PC-9 (cell line): Measurements from ENCODE around the gene DENND1A. TPM values are rescaled to one million over a fixed set of nuclear protein-coding genes. Genes with fewer than 3 reads are reported as not detected.
A peak's percentile ranks its signal among the peaks of the same experiment; 100 is the strongest.

Experiments
- BruUV-seq: library from RNA; stranded (reverse); fragments of 400-500 nt; replicated peaks from 2 replicates; lab custom pipeline; 2021; lab: Mats Ljungman, UMichigan
- CTCF ChIA-PET: fragments of 300-600 bp; sonication (Branson Sonifier 250); formaldehyde crosslinking; loops from one replicate; lab custom pipeline; 2022; ENCODE audit warnings: antibody characterized with exemption; lab: Charles Lee
- POLR2A ChIA-PET: fragments of 300-600 bp; sonication (Branson Sonifier 250); formaldehyde crosslinking; loops from one replicate; lab custom pipeline; 2022; ENCODE audit warnings: antibody characterized with exemption; ENCODE audit not compliant: unreplicated experiment; lab: Charles Lee
- DNase-seq, 2 experiments: peaks; one replicate each; pipeline versions ENCODE4 v3.0.0 to v3.0.0-alpha.2; 2015 to 2022; ENCODE audit warnings: mixed read lengths in 1 of 2
- H2AFZ ChIP-seq: fragments of 200-600 bp; sonication (generic); 2 replicates; pipeline ENCODE4 v1.8.1; 2017; ENCODE audit warnings: antibody characterized with exemption
- H3F3A ChIP-seq: fragments of 200-600 bp; sonication (generic); 2 replicates; pipeline ENCODE4 v1.8.1; 2017; ENCODE audit warnings: antibody characterized with exemption, mild to moderate bottlenecking, low read depth; ENCODE audit not compliant: insufficient read depth
- H3K27ac ChIP-seq: fragments of 200-600 bp; sonication (generic); 2 replicates; pipeline ENCODE4 v1.6.1; 2016; ENCODE audit warnings: mixed run types
- H3K27me3 ChIP-seq: fragments of 200-600 bp; sonication (generic); 2 replicates; pipeline ENCODE4 v1.6.1; 2016; ENCODE audit warnings: low read depth, mixed run types; ENCODE audit not compliant: insufficient read depth
- H3K36me3 ChIP-seq: fragments of 200-600 bp; sonication (generic); 2 replicates; pipeline ENCODE4 v1.6.1; 2016; ENCODE audit warnings: low read depth, mixed run types
- H3K4me1 ChIP-seq: fragments of 200-600 bp; sonication (generic); replicated peaks from 2 replicates; pipeline ENCODE4 v1.6.1; 2016; ENCODE audit warnings: mixed run types; ENCODE audit not compliant: insufficient read depth
- H3K4me2 ChIP-seq: fragments of 200-600 bp; sonication (generic); 2 replicates; pipeline ENCODE4 v1.6.1; 2017; ENCODE audit warnings: mixed run types
- H3K4me3 ChIP-seq: fragments of 200-600 bp; sonication (generic); 2 replicates; pipeline ENCODE4 v1.6.1; 2016; ENCODE audit warnings: mixed run types
- H3K79me2 ChIP-seq: fragments of 200-600 bp; sonication (generic); 2 replicates; pipeline ENCODE4 v1.6.1; 2017; ENCODE audit warnings: low read depth, mixed run types
- H3K9me2 ChIP-seq: fragments of 200-600 bp; sonication (generic); 2 replicates; pipeline ENCODE4 v1.8.1; 2017; ENCODE audit warnings: mild to moderate bottlenecking; ENCODE audit not compliant: insufficient read depth
- H3K9me3 ChIP-seq: fragments of 200-600 bp; sonication (generic); 2 replicates; pipeline ENCODE4 v1.8.1; 2016; ENCODE audit warnings: low read depth; ENCODE audit not compliant: insufficient read depth
- H4K20me1 ChIP-seq: fragments of 200-600 bp; sonication (generic); 2 replicates; pipeline ENCODE4 v1.8.1; 2017; ENCODE audit not compliant: insufficient read depth
- CTCF ChIP-seq: fragments of 200-600 bp; sonication (generic); conservative IDR thresholded peaks from 2 replicates; pipeline ENCODE4 v1.6.1; 2017; ENCODE audit warnings: mixed run types, antibody characterized with exemption, mild to moderate bottlenecking, moderate library complexity
- EZH2 ChIP-seq: fragments of 200-600 bp; sonication (generic); IDR thresholded peaks from 2 replicates; pipeline ENCODE4 v1.8.0; 2017; ENCODE audit warnings: antibody characterized with exemption, low read depth
- intact Hi-C: fragments of 100-400 bp; cut with micrococcal nuclease; formaldehyde crosslinking; loops from one replicate; pipeline ENCODE4 v1.10.0; 2022; ENCODE audit not compliant: unreplicated experiment
- total RNA-seq: library from RNA; stranded (reverse); gene quantifications from 2 replicates; pipeline ENCODE4 v1.2.3, GENCODE V29; 2021

The DENND1A gene
- total RNA-seq, 1 experiment from 2014 or later = 37.7 TPM

DNA sequence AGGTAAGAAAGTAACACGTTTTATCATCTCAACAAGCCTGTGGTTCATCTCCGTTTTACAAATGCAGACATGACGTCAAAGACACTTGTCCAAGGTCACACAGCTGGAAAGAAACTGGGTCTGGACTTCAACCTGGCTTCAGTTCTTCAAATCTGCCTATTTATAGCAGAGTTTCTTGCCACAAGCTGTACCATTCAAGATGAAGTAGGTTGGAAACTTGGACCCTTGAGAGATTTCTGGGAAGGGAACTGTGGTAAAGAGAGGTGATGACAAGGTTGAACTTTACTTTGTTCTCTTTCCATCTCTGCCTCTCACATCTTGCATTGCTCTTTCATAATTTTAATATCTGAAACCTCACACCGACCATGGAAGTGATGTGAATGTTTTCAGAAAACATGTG, 29.9 kb upstream of the DENND1A start:
- no peaks in the 10 kb centered on the region for H3K79me2 ChIP-seq
- H3K36me3 ChIP-seq = no peaks in the 10 kb centered on the region
- no peaks in the 10 kb centered on the region for H3K9me3 ChIP-seq
- H2AFZ ChIP-seq = no peak overlapping the region
- H3F3A ChIP-seq = 0 out of 2 replicates have a peak, but pooled peaks cover 4% of the 10 kb centered on the region
- no peaks in the 10 kb centered on the region for H3K9me2 ChIP-seq
- no peaks in the 10 kb centered on the region for H3K4me1 ChIP-seq
- no peak overlapping the region for H3K4me2 ChIP-seq
- TF ChIP-seq EZH2 = no peak
- TF ChIP-seq CTCF = no peak
- intact Hi-C loops = no loop called here
- H3K27ac ChIP-seq = no peak overlapping the region
- ChIA-PET POLR2A (no interaction called here), CTCF (no interaction called here)
- BruUV-seq = no TSS peak
- H4K20me1 ChIP-seq = no peaks in the 10 kb centered on the region
- no peak for DNase-seq
- H3K4me3 ChIP-seq = no peak overlapping the region
- peaks cover 9% of the 10 kb centered on the region for H3K27me3 ChIP-seq

GRCh38 chr9:123957731-123958130, 27.8 kb upstream of the DENND1A start:
- no peak overlapping the region for H2AFZ ChIP-seq
- ChIA-PET POLR2A (interaction anchor here (0.7 kb wide), 1 partner anchor 675 kb away, joined by 3 read pairs; no protein-coding TSS in a partner anchor), CTCF (no interaction called here)
- H3K4me2 ChIP-seq = no peak overlapping the region
- no TSS peak for BruUV-seq
- H4K20me1 ChIP-seq = no peaks in the 10 kb centered on the region
- H3K79me2 ChIP-seq = no peaks in the 10 kb centered on the region
- no peak overlapping the region for H3K27ac ChIP-seq
- H3K4me1 ChIP-seq = no peaks in the 10 kb centered on the region
- H3K27me3 ChIP-seq = peaks cover 4% of the 10 kb centered on the region; the same call in 1 of the 2 replicates
- no peaks in the 10 kb centered on the region for H3K36me3 ChIP-seq
- 0 out of 2 replicates have a peak, but pooled peaks cover 4% of the 10 kb centered on the region for H3F3A ChIP-seq
- no peak for TF ChIP-seq EZH2
- TF ChIP-seq CTCF = no peak
- no peaks in the 10 kb centered on the region for H3K9me3 ChIP-seq
- intact Hi-C loops = no loop called here
- H3K9me2 ChIP-seq = no peaks in the 10 kb centered on the region
- no peak overlapping the region for H3K4me3 ChIP-seq
- no peak for DNase-seq

DNA sequence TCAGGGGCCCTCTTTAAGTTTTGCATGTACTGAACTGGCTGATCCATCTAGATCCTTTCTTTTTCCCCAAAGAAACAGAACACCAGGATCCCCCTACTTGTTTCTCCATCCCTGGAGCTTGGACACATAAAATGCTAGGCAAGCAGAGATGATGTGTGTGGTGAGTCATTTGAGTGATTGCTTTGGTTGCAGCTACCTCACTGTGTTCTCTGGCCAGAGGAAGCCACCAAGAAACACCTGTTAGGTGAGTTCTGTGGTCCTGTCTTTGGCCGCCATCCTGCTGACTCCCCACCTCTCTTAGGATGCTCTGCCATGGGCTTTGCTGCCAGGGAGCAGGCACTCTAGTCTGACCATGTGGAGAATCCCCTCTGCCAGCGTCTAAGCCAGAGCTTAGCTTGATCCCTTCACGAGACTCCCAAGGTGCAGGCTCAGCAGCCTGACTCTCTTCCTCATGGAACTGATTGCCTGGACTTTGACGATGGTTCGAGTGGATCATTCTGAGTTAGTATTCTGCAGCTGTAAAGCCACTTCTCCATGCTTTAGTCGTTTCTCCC, 27.3 kb upstream of the DENND1A start:
- Histone ChIP-seq H3K9me2 (no peaks in the 10 kb centered on the region), H3K36me3 (no peaks in the 10 kb centered on the region), H3K27ac (no peak overlapping the region), H4K20me1 (no peaks in the 10 kb centered on the region), H3K4me2 (no peak overlapping the region), H3K4me3 (no peak overlapping the region), H3K4me1 (no peaks in the 10 kb centered on the region), H2AFZ (no peak overlapping the region), H3K9me3 (no peaks in the 10 kb centered on the region), H3K79me2 (no peaks in the 10 kb centered on the region), H3F3A (0 out of 2 replicates have a peak, but pooled peaks cover 4% of the 10 kb centered on the region), H3K27me3 (peaks cover 4% of the 10 kb centered on the region; the same call in 1 of the 2 replicates)
- POLR2A ChIA-PET = no interaction called here
- no TSS peak for BruUV-seq
- CTCF ChIA-PET = no interaction called here
- intact Hi-C loops = no loop called here
- peak; percentile 20 to 75 for DNase-seq
- no peak for TF ChIP-seq EZH2
